GM12878 (cell line): ENCODE measurements around the gene UTP11. TPM values are rescaled to one million over a fixed set of nuclear protein-coding genes. Genes with fewer than 3 reads are reported as not detected.

Source experiments
- ATAC-seq: fragments of 200-7000 bp; cut with Tn5 transposase; 3 replicates; pipeline ENCODE4 v1.9.1; 2020; ENCODE audit warnings: mild to moderate bottlenecking, moderate library complexity
- BruUV-seq: library from RNA; stranded (reverse); fragments of 400-500 nt; replicated peaks from 2 replicates; lab custom pipeline; 2021; lab: Mats Ljungman, UMichigan
- CTCF ChIA-PET: fragments of 300-600 bp; sonication (Branson Sonifier 250); formaldehyde crosslinking; extraction: SDS; loops from one replicate; lab custom pipeline; 2021; ENCODE audit warnings: inconsistent platforms; lab: Yijun Ruan, JAX
- POLR2A ChIA-PET: fragments of 350-600 bp; formaldehyde crosslinking; extraction: SDS; loops from one replicate; lab custom pipeline; 2021; ENCODE audit warnings: inconsistent platforms; lab: Charles Lee
- RAD21 ChIA-PET: fragments of 300-600 bp; sonication (Branson Sonifier 250); formaldehyde crosslinking; loops from one replicate; lab custom pipeline; 2023; ENCODE audit warnings: antibody characterized with exemption; ENCODE audit not compliant: unreplicated experiment; lab: Charles Lee
- SMC1A ChIA-PET: fragments of 300-600 bp; sonication (Branson Sonifier 250); formaldehyde crosslinking; loops from one replicate; lab custom pipeline; 2023; ENCODE audit not compliant: unreplicated experiment, uncharacterized antibody; lab: Charles Lee
- DNase-seq: peaks from one replicate; pipeline ENCODE4 v3.0.0-alpha.2; 2011; ENCODE audit warnings: low read depth, low spot score
- FAIRE-seq: peaks from 3 replicates; lab custom pipeline; 2011; peaks lifted over from hg19 to GRCh38; lab: Jason Lieb, UNC
- H2AFZ ChIP-seq: 2 replicates; pipeline ENCODE4 v1.6.0; 2011; ENCODE audit warnings: low read depth, low read length, control low read depth; ENCODE audit not compliant: control insufficient read depth
- H3K27ac ChIP-seq: 2 replicates; pipeline ENCODE4 v1.5.1; 2011; ENCODE audit warnings: control low read depth; ENCODE audit not compliant: control insufficient read depth, insufficient read depth
- H3K27me3 ChIP-seq, 2 experiments: replicated peaks in 1 of 2; 2 replicates each; pipeline versions ENCODE4 v1.6.0 to v1.6.1; 2011; ENCODE audit warnings: low read length in 1 of 2; ENCODE audit not compliant: control insufficient read depth in 2 of 2, insufficient read depth in 2 of 2
- H3K36me3 ChIP-seq, 2 experiments: 2 replicates each; pipeline ENCODE4 v1.5.1; 2011; ENCODE audit warnings: low read length in 1 of 2; ENCODE audit not compliant: control insufficient read depth in 2 of 2, insufficient read depth in 2 of 2
- H3K4me1 ChIP-seq: 2 replicates; pipeline ENCODE4 v1.6.1; 2011; ENCODE audit warnings: mild to moderate bottlenecking, low read length, moderate library complexity, mixed read lengths; ENCODE audit not compliant: control insufficient read depth, insufficient read depth
- H3K4me2 ChIP-seq: 2 replicates; pipeline ENCODE4 v1.6.0; 2011; ENCODE audit warnings: control low read depth; ENCODE audit not compliant: control insufficient read depth, insufficient read depth
- H3K4me3 ChIP-seq: fragments of 200-600 bp; sonication (generic); 2 replicates; pipeline ENCODE4 v1.5.1; 2016
- H3K79me2 ChIP-seq: 2 replicates; pipeline ENCODE4 v1.6.0; 2011; ENCODE audit warnings: low read length; ENCODE audit not compliant: control insufficient read depth, insufficient read depth
- H3K9ac ChIP-seq: 2 replicates; pipeline ENCODE4 v1.8.0; 2011; ENCODE audit warnings: low read length, control low read depth, mixed read lengths; ENCODE audit not compliant: control insufficient read depth, insufficient read depth
- H3K9me3 ChIP-seq: replicated peaks from 3 replicates; pipeline ENCODE4 v1.5.1; 2011; ENCODE audit warnings: mild to moderate bottlenecking, low read length; ENCODE audit not compliant: control insufficient read depth, insufficient read depth
- H4K20me1 ChIP-seq: 2 replicates; pipeline ENCODE4 v1.6.0; 2011; ENCODE audit not compliant: control insufficient read depth, insufficient read depth
- EZH2 ChIP-seq: IDR thresholded peaks from 2 replicates; pipeline ENCODE4 v1.6.1; 2012; ENCODE audit warnings: low read depth, mild to moderate bottlenecking, control low read depth, inconsistent platforms, low read length, borderline replicate concordance; ENCODE audit not compliant: control insufficient read depth
- LARP7 ChIP-seq: fragments of 450-650 bp; IDR thresholded peaks from 2 replicates; pipeline ENCODE4 v1.6.1; 2017; ENCODE audit warnings: mild to moderate bottlenecking
- NBN ChIP-seq: fragments of 450-650 bp; IDR thresholded peaks from 2 replicates; pipeline ENCODE4 v1.6.1; 2016
- SIX5 ChIP-seq: IDR thresholded peaks from 2 replicates; pipeline ENCODE4 v1.6.1; 2011; ENCODE audit warnings: mild to moderate bottlenecking, low read depth, low read length, moderate library complexity; ENCODE audit not compliant: severe bottlenecking
- WGBS: methylation state at CpG from one replicate; pipeline ENCODE4 v1.1.6; 2016; ENCODE audit warnings: low lambda C conversion rate; ENCODE audit not compliant: insufficient replicate concordance, insufficient coverage; ENCODE audit errors: missing lambda C conversion rate; 5-methylcytosine and 5-hydroxymethylcytosine counted together
- in situ Hi-C: fragments of 300-500 bp; cut with MboI; formaldehyde crosslinking; loops from 9 replicates; pipeline ENCODE4 v1.14.3; 2018; ENCODE audit warnings: mixed read lengths
- intact Hi-C: fragments of 100-400 bp; cut with micrococcal nuclease; formaldehyde crosslinking; loops from one replicate; pipeline ENCODE4 v1.14.2; 2022; ENCODE audit not compliant: unreplicated experiment
- polyA plus RNA-seq, 11 experiments: library from polyadenylated mRNA; depleted of rRNA in 4 of 11; unstranded in 6 of 11; stranded (reverse) in 5 of 11; fragments of >200 nt; fragmentation: Nextera tagmentation in 4 of 11; fragmentation: Illumina TruSeq in 1 of 11; extraction: Ambion mirVana in 4 of 11; extraction: Trizol in 1 of 11; gene quantifications; 1 replicate in 1 of 11; 2 replicates in 10 of 11; pipeline versions ENCODE4 v1.2.1 to v1.2.3, GENCODE V29; 2011 to 2016; ENCODE audit warnings: inconsistent platforms in 2 of 11, missing spikeins in 2 of 11, low read depth in 1 of 11
- total RNA-seq, 4 experiments: library from RNA; depleted of rRNA in 3 of 4; stranded (reverse); fragments of >200 nt in 3 of 4; fragmentation: Illumina TruSeq in 1 of 4; extraction: Trizol in 1 of 4; gene quantifications; 2 replicates each; pipeline versions ENCODE4 v1.2.1 to v1.2.3, GENCODE V29; 2013 to 2021
- TF ChIP-seq, protein P1 (sequence below): fragments of 450-650 bp; IDR thresholded peaks from 2 replicates; pipeline ENCODE4 v1.6.1; 2017; ENCODE audit warnings: mild to moderate bottlenecking, moderate library complexity

UTP11 gene
- total and polyA plus RNA-seq, 10 of the 15 experiments (the other 5 are each of a cell fraction or from before 2014, with no cell fraction given): 34.5 to 146 (median 64.2) TPM

DNA sequence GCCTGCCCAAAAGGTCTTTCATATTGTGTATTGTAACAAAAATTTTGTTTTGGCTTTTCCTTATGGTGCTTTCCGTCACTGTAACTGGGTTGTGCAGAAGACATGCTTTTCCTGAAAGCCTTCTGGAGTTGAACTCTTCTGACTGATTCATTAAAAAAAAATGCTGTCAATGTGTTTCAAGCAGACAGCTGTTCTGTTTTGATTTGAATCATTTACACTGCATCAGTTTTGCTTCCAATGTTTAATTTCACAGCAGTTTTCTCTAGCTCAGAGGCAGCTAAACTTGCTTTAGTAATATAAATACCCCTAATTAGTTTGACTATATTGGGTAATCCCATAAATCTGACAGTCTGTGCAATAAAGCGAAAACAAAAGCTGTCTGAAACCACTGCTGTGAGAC is 7.9 kb downstream of the UTP11 start:
- CTCF ChIA-PET: interaction anchor here (0.6 to 13.9 kb wide), 13 partner anchors 9 to 773 kb away, joined by 3 to 252 read pairs (median 3); partner anchors contain the start of gene SF3A3

More for the DNA sequence above, 7.9 kb downstream of the UTP11 start:
- TF ChIP-seq, protein P1, sequence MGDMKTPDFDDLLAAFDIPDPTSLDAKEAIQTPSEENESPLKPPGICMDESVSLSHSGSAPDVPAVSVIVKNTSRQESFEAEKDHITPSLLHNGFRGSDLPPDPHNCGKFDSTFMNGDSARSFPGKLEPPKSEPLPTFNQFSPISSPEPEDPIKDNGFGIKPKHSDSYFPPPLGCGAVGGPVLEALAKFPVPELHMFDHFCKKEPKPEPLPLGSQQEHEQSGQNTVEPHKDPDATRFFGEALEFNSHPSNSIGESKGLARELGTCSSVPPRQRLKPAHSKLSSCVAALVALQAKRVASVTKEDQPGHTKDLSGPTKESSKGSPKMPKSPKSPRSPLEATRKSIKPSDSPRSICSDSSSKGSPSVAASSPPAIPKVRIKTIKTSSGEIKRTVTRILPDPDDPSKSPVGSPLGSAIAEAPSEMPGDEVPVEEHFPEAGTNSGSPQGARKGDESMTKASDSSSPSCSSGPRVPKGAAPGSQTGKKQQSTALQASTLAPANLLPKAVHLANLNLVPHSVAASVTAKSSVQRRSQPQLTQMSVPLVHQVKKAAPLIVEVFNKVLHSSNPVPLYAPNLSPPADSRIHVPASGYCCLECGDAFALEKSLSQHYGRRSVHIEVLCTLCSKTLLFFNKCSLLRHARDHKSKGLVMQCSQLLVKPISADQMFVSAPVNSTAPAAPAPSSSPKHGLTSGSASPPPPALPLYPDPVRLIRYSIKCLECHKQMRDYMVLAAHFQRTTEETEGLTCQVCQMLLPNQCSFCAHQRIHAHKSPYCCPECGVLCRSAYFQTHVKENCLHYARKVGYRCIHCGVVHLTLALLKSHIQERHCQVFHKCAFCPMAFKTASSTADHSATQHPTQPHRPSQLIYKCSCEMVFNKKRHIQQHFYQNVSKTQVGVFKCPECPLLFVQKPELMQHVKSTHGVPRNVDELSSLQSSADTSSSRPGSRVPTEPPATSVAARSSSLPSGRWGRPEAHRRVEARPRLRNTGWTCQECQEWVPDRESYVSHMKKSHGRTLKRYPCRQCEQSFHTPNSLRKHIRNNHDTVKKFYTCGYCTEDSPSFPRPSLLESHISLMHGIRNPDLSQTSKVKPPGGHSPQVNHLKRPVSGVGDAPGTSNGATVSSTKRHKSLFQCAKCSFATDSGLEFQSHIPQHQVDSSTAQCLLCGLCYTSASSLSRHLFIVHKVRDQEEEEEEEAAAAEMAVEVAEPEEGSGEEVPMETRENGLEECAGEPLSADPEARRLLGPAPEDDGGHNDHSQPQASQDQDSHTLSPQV: no peak
- TF ChIP-seq SIX5: no peak
- TF ChIP-seq EZH2: no peak
- no peak for TF ChIP-seq NBN
- no peak for TF ChIP-seq LARP7
- BruUV-seq: no TSS peak
- FAIRE-seq (no peak), DNase-seq (no peak), ATAC-seq (no peak)
- intact Hi-C loops (no loop called here), in situ Hi-C loops (no loop called here)
- peaks cover 3% of the 10 kb centered on the region; the same call in 1 of the 2 replicates for H3K79me2 ChIP-seq
- 100% methylated on average over 2 of the region's 2 CpGs for WGBS
- H3K4me3 ChIP-seq: no peak overlapping the region
- H3K27me3 ChIP-seq: no peaks in the 10 kb centered on the region
- H3K4me2 ChIP-seq: no peak overlapping the region
- H3K9me3 ChIP-seq: no peaks in the 10 kb centered on the region
- RAD21 ChIA-PET: interaction anchor here (1.1 kb wide), 1 partner anchor 31 kb away, joined by 3 read pairs; the partner anchor contains the start of gene SF3A3
- no peaks in the 10 kb centered on the region for H3K4me1 ChIP-seq
- SMC1A ChIA-PET: interaction anchor here (0.6 to 2.7 kb wide), 6 partner anchors 27 to 128 kb away, joined by 3 to 10 read pairs (median 6); partner anchors contain the start of gene SF3A3
- H3K36me3 ChIP-seq: peaks cover 5 to 24% of the 10 kb centered on the region in 2 experiments
- POLR2A ChIA-PET: no interaction called here
- H3K9ac ChIP-seq: no peak overlapping the region
- H2AFZ ChIP-seq: no peak overlapping the region
- H4K20me1 ChIP-seq: no peaks in the 10 kb centered on the region
- no peak overlapping the region for H3K27ac ChIP-seq
